Endometrium (tissue), 2 donors: ENCODE results near the gene SV2B.

Source experiments
- FAIRE-seq: peaks from 2 replicates; lab custom pipeline; 2012; peaks lifted over from hg19 to GRCh38; lab: Jason Lieb, UNC
- donor health status: control.
- donor health status: control.

The SV2B gene

GRCh38 chr15:91142106-91142744 is 42.2 kb downstream of the SV2B start:
- FAIRE-seq, result no peak

- no peak for FAIRE-seq
These were observed 42.9 kb downstream of the SV2B start for GRCh38 chr15:91142946-91143345.

- FAIRE-seq, result no peak
These were observed 46.7 kb downstream of the SV2B start for GRCh38 chr15:91146728-91147127.

- no peak for FAIRE-seq
These were observed 48.2 kb downstream of the SV2B start for GRCh38 chr15:91148243-91148642.

- FAIRE-seq, result no peak
These were observed 50.6 kb downstream of the SV2B start for GRCh38 chr15:91150502-91151160.

GRCh38 chr15:91151781-91152563 is 51.9 kb downstream of the SV2B start:
- FAIRE-seq, result no peak

- FAIRE-seq, result no peak
These were observed 53.0 kb downstream of the SV2B start for GRCh38 chr15:91152896-91153581.

- FAIRE-seq, result no peak
These were observed 53.9 kb downstream of the SV2B start for GRCh38 chr15:91153954-91154353.

- FAIRE-seq, result no peak
These were observed 56.2 kb downstream of the SV2B start for GRCh38 chr15:91156175-91156726.

- no peak for FAIRE-seq
These were observed 58.6 kb downstream of the SV2B start for GRCh38 chr15:91158415-91159394.

- no peak for FAIRE-seq
These were observed 65.8 kb downstream of the SV2B start for GRCh38 chr15:91165850-91166249.

GRCh38 chr15:91168457-91168856 is 68.4 kb downstream of the SV2B start:
- FAIRE-seq, result no peak

GRCh38 chr15:91171334-91171733 is 71.3 kb downstream of the SV2B start:
- no peak for FAIRE-seq

- FAIRE-seq, result no peak
These were observed 82.0 kb downstream of the SV2B start for GRCh38 chr15:91182101-91182500.

- no peak for FAIRE-seq
These were observed 83.5 kb downstream of the SV2B start for GRCh38 chr15:91183596-91183995.

- no peak for FAIRE-seq
These were observed 84.4 kb downstream of the SV2B start for GRCh38 chr15:91184441-91184840.

- FAIRE-seq, result no peak
These were observed 87.0 kb downstream of the SV2B start for GRCh38 chr15:91186904-91187656.

GRCh38 chr15:91192285-91192684 is 92.2 kb downstream of the SV2B start:
- FAIRE-seq, result no peak

- no peak for FAIRE-seq
These were observed 92.8 kb downstream of the SV2B start for GRCh38 chr15:91192690-91193377.

- FAIRE-seq, result no peak
These were observed 93.3 kb downstream of the SV2B start for GRCh38 chr15:91193378-91193720.
